Fibroblast of lung (primary cell): ENCODE measurements around the gene HPSE2. TPM values are rescaled to one million over a fixed set of nuclear protein-coding genes. Genes with fewer than 3 reads are reported as not detected.

Source experiments
- DNase-seq, 2 donors: peaks; one replicate each; pipeline versions ENCODE4 v3.0.0 to v3.0.0-alpha.2; 2010; ENCODE audit warnings: low read depth in 2 of 2
- H2AFZ ChIP-seq: 2 replicates; pipeline ENCODE4 v1.5.1; 2012; ENCODE audit warnings: low read length, control low read depth, inconsistent platforms
- H3K27ac ChIP-seq: 2 replicates; pipeline ENCODE4 v1.5.1; 2011; ENCODE audit warnings: low read length, control low read depth; ENCODE audit not compliant: insufficient read depth
- H3K27me3 ChIP-seq: 2 replicates; pipeline ENCODE4 v1.5.1; 2011; ENCODE audit warnings: mild to moderate bottlenecking, low read length; ENCODE audit not compliant: control insufficient read depth, insufficient read depth
- H3K36me3 ChIP-seq: 2 replicates; pipeline ENCODE4 v1.5.1; 2011; ENCODE audit warnings: low read length; ENCODE audit not compliant: control insufficient read depth, insufficient read depth
- H3K4me1 ChIP-seq: 2 replicates; pipeline ENCODE4 v1.5.1; 2011; ENCODE audit warnings: low read length; ENCODE audit not compliant: control insufficient read depth, insufficient read depth; ENCODE audit errors: extremely low read depth
- H3K4me2 ChIP-seq: 2 replicates; pipeline ENCODE4 v1.5.1; 2011; ENCODE audit warnings: low read length, control low read depth; ENCODE audit not compliant: insufficient read depth; ENCODE audit errors: extremely low read depth
- H3K4me3 ChIP-seq, 4 experiments: fragments of 200-600 bp in 1 of 4; sonication (generic) in 1 of 4; replicated peaks in 1 of 4; 2 replicates each; pipeline ENCODE4 v1.5.1; 2011 to 2016; ENCODE audit warnings: low read length in 4 of 4, low read depth in 3 of 4, mild to moderate bottlenecking in 3 of 4, control low read depth in 2 of 4, inconsistent platforms in 1 of 4, mixed read lengths in 1 of 4; ENCODE audit not compliant: insufficient read depth in 1 of 4; ENCODE audit errors: control extremely low read depth in 1 of 4
- H3K79me2 ChIP-seq: 2 replicates; pipeline ENCODE4 v1.5.1; 2012; ENCODE audit warnings: mild to moderate bottlenecking, low read length, inconsistent platforms; ENCODE audit not compliant: control insufficient read depth, insufficient read depth
- H3K9ac ChIP-seq: 2 replicates; pipeline ENCODE4 v1.5.1; 2011; ENCODE audit warnings: mild to moderate bottlenecking, low read length, control low read depth; ENCODE audit not compliant: insufficient read depth
- H3K9me3 ChIP-seq: 2 replicates; pipeline ENCODE4 v1.5.1; 2012; ENCODE audit warnings: low read depth, low read length; ENCODE audit not compliant: control insufficient read depth, insufficient read depth
- H4K20me1 ChIP-seq: 2 replicates; pipeline ENCODE4 v1.5.1; 2011; ENCODE audit warnings: low read length; ENCODE audit not compliant: control insufficient read depth, insufficient read depth; ENCODE audit errors: extremely low read depth
- EZH2 ChIP-seq: IDR thresholded peaks from 2 replicates; pipeline ENCODE4 v1.5.1; 2012; ENCODE audit warnings: low read length, control low read depth, mild to moderate bottlenecking; ENCODE audit errors: missing control alignments
- polyA plus RNA-seq, 2 donors: library from polyadenylated mRNA; depleted of rRNA in 1 of 2; stranded (reverse) in 1 of 2; unstranded in 1 of 2; fragments of >200 nt; gene quantifications; 2 replicates each; pipeline ENCODE4 v1.2.1, GENCODE V29; 2011 to 2012; ENCODE audit warnings: missing spikeins in 1 of 2
- total RNA-seq: library from RNA; depleted of rRNA; stranded (reverse); fragments of >200 nt; gene quantifications from 2 replicates; pipeline ENCODE4 v1.2.1, GENCODE V29; 2014
- TF ChIP-seq, protein P1 (sequence below), 2 donors: IDR thresholded peaks in 1 of 2; conservative IDR thresholded peaks in 1 of 2; 1 replicate in 1 of 2; 2 replicates in 1 of 2; pipeline ENCODE4 v1.5.1; 2011 to 2012; ENCODE audit warnings: low read length in 2 of 2, control low read depth in 1 of 2, inconsistent platforms in 1 of 2, low read depth in 1 of 2, mild to moderate bottlenecking in 1 of 2

The HPSE2 gene
- total and polyA plus RNA-seq, 2 donors (not counting 1 experiment from before 2014, with no cell fraction given), result 0.02 to 0.17 TPM

DNA sequence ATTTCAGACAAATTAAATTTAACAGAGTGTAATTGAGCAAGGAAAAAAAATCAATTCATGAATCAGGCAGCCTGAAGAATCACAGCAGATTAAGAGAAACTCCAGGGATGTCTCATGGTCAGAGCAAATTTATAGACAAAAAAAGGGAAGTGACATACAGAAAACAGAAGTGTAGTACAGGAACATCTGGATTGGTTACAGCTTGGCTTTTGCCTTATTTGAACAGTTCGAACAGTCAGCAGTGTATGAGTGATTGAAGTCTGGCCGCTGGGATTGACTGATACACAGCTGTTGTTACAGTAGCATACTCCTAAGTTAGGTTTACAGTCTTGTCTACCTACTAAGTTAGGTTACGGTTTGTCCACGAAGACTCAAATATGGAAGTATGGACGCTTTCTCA lies 255.3 kb downstream of the HPSE2 start:
- H3K27me3 ChIP-seq, result no peaks in the 10 kb centered on the region
- H2AFZ ChIP-seq, result no peak overlapping the region
- H3K9me3 ChIP-seq, result no peaks in the 10 kb centered on the region
- no peak for TF ChIP-seq EZH2
- TF ChIP-seq, protein P1, sequence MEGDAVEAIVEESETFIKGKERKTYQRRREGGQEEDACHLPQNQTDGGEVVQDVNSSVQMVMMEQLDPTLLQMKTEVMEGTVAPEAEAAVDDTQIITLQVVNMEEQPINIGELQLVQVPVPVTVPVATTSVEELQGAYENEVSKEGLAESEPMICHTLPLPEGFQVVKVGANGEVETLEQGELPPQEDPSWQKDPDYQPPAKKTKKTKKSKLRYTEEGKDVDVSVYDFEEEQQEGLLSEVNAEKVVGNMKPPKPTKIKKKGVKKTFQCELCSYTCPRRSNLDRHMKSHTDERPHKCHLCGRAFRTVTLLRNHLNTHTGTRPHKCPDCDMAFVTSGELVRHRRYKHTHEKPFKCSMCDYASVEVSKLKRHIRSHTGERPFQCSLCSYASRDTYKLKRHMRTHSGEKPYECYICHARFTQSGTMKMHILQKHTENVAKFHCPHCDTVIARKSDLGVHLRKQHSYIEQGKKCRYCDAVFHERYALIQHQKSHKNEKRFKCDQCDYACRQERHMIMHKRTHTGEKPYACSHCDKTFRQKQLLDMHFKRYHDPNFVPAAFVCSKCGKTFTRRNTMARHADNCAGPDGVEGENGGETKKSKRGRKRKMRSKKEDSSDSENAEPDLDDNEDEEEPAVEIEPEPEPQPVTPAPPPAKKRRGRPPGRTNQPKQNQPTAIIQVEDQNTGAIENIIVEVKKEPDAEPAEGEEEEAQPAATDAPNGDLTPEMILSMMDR (conservative IDR thresholded peaks at IDR 0.05 in 1 of 2, IDR thresholded peaks at IDR 0.05 in 1 of 2; ENCODE audit: low read depth in 1 of 2, low read length in 2 of 2), result no peak
- no peak overlapping the region for H3K4me3 ChIP-seq
- H3K27ac ChIP-seq, result no peak overlapping the region
- no peaks in the 10 kb centered on the region for H3K4me1 ChIP-seq
- no peaks in the 10 kb centered on the region for H3K79me2 ChIP-seq
- H3K4me2 ChIP-seq, result no peak overlapping the region
- no peaks in the 10 kb centered on the region for H4K20me1 ChIP-seq
- H3K9ac ChIP-seq, result no peak overlapping the region
- no peak for DNase-seq
- no peaks in the 10 kb centered on the region for H3K36me3 ChIP-seq

DNA sequence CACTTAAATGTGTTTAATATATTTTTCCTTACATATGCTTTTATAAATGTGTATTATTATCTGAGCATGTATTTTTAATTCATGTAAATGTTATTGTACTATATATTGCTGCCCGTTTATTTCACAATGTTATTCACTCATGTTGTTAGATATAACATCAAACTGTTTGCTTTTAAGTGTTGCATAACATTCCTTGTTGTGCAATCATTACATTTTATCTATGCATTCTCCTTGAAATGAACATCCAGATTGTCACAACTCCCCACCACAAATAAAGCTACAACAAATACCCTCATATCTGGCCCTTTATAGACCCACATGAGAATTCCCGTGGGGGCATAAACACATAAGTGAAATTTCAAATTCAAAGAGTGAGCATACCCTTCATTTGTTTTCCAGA lies 264.2 kb downstream of the HPSE2 start:
- Histone ChIP-seq H3K9ac (no peak overlapping the region), H4K20me1 (no peaks in the 10 kb centered on the region), H3K4me3 (no peak overlapping the region), H3K9me3 (no peaks in the 10 kb centered on the region), H2AFZ (no peak overlapping the region), H3K79me2 (no peaks in the 10 kb centered on the region), H3K27ac (no peak overlapping the region), H3K4me2 (no peak overlapping the region), H3K27me3 (no peaks in the 10 kb centered on the region), H3K4me1 (no peaks in the 10 kb centered on the region), H3K36me3 (no peaks in the 10 kb centered on the region)
- DNase-seq, result peak in 1 of 2 donors; percentile 67
- no peak for TF ChIP-seq EZH2
- TF ChIP-seq, protein P1 (conservative IDR thresholded peaks at IDR 0.05 in 1 of 2, IDR thresholded peaks at IDR 0.05 in 1 of 2; ENCODE audit: low read depth in 1 of 2, low read length in 2 of 2), result no peak

DNA sequence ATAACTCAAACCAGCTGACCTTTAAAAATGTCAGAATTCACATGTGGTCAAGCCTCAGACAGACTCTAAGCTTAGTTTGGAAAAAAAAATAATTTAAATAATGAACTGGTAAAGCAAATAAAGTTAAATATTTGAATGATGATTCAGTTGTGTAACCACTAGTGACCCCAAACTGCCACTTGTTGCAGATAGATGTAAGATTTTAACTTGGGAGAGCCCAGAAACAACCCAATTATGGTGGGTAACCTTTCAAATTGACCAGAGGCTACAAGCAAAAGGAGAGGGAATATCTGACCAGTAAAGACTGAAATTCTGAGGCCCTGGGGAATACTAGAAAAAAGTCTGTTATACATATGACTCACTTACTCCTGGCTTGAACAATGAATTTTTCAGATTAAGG lies 268.1 kb downstream of the HPSE2 start:
- TF ChIP-seq EZH2, result no peak
- TF ChIP-seq, protein P1 (conservative IDR thresholded peaks at IDR 0.05 in 1 of 2, IDR thresholded peaks at IDR 0.05 in 1 of 2; ENCODE audit: low read depth in 1 of 2, low read length in 2 of 2), result no peak
- no peak overlapping the region for H2AFZ ChIP-seq
- no peak overlapping the region for H3K27ac ChIP-seq
- no peak overlapping the region for H3K4me3 ChIP-seq
- H3K36me3 ChIP-seq, result no peaks in the 10 kb centered on the region
- H3K9me3 ChIP-seq, result no peaks in the 10 kb centered on the region
- H3K4me2 ChIP-seq, result peak overlapping the region; percentile 15
- H4K20me1 ChIP-seq, result no peaks in the 10 kb centered on the region
- no peaks in the 10 kb centered on the region for H3K27me3 ChIP-seq
- no peaks in the 10 kb centered on the region for H3K79me2 ChIP-seq
- no peak overlapping the region for H3K9ac ChIP-seq
- DNase-seq, result peak; percentile 8 to 77
- no peaks in the 10 kb centered on the region for H3K4me1 ChIP-seq
